ENCODE results near the gene SS18L1. TPM values are rescaled to one million over a fixed set of nuclear protein-coding genes. Genes with fewer than 3 reads are reported as not detected.

Gene SS18L1
- total and polyA plus RNA-seq, 10 of the 15 experiments (the other 5 are each of a cell fraction or from before 2014, with no cell fraction given), result 1.8 to 20.0 (median 6.6) TPM

DNA sequence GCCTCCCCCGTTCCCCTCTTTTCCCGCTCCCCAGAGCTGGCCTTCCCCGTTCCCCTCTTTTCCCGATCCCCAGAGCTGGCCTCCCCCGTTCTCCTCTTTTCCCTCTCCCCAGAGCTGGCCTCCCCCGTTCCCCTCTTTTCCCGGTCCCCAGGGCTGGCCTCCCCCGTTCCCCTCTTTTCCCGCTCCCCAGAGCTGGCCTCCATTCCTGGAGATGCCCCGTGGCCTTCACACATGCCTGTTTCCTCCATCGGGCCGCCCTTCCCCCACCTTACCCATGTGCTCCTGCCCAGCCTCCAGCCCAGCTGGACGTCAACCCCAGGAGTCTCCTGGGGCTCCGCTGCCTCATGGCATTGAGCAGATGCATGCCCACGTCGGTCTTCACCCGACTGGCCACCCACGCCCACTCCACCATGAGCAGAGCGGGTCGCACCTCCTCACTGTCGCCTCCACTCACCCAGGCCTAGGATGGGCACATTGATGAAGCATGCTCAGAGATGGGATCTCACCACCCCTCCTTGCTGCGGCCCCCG is 8.3 kb downstream of the SS18L1 start:
- Histone ChIP-seq H3K9ac (ENCODE audit: control insufficient read depth, insufficient read depth, low read length) (no peak overlapping the region), H4K20me1 (ENCODE audit: control insufficient read depth, insufficient read depth) (no peaks in the 10 kb centered on the region; the same call in 1 of the 2 replicates), H3K9me3 (replicated peaks; ENCODE audit: control insufficient read depth, insufficient read depth, low read length) (no peaks in the 10 kb centered on the region; the same call in 2 of the 3 replicates), H2AFZ (ENCODE audit: control insufficient read depth, low read depth, low read length) (no peak overlapping the region), H3K27ac (ENCODE audit: control insufficient read depth, insufficient read depth) (no peak overlapping the region), H3K4me2 (ENCODE audit: control insufficient read depth, insufficient read depth) (no peak overlapping the region), H3K27me3 (replicated peaks in 1 of 2; ENCODE audit: control insufficient read depth in 2 of 2, insufficient read depth in 2 of 2, low read length in 1 of 2) (no peaks in the 10 kb centered on the region), H3K79me2 (ENCODE audit: control insufficient read depth, insufficient read depth, low read length) (peaks cover 14% of the 10 kb centered on the region), H3K4me3 (no peak overlapping the region), H3K36me3 (ENCODE audit: control insufficient read depth in 2 of 2, insufficient read depth in 2 of 2, low read length in 1 of 2) (peaks cover 5 to 10% of the 10 kb centered on the region in 2 experiments; a peak in 3 of 4 replicates), H3K4me1 (ENCODE audit: control insufficient read depth, insufficient read depth, low read length) (no peaks in the 10 kb centered on the region)
- no peak for TF ChIP-seq MYC (IDR thresholded peaks at IDR 0.05; ENCODE audit: insufficient read depth, insufficient read length, insufficient replicate concordance, low read length, severe bottlenecking)
- FAIRE-seq (no peak), DNase-seq (ENCODE audit: low read depth, low spot score) (no peak), ATAC-seq (no peak)
- POLR2A ChIA-PET, result no interaction called here
- CTCF ChIA-PET, result interaction anchor here (0.6 kb wide), 1 partner anchor 185 kb away, joined by 3 read pairs; no protein-coding TSS in a partner anchor
- in situ Hi-C loops (cut with MboI) (no loop called here), intact Hi-C loops (cut with micrococcal nuclease; ENCODE audit: unreplicated experiment) (no loop called here)
- WGBS (ENCODE audit: insufficient coverage, insufficient replicate concordance, low lambda C conversion rate, missing lambda C conversion rate), result 87% methylated on average over 14 of the region's 23 CpGs
- SMC1A ChIA-PET (ENCODE audit: uncharacterized antibody, unreplicated experiment), result no interaction called here
- RAD21 ChIA-PET (ENCODE audit: unreplicated experiment), result no interaction called here
- no TSS peak for BruUV-seq (replicated peaks)

- BruUV-seq (replicated peaks), result no TSS peak
- in situ Hi-C loops (cut with MboI), result no loop called here
- SMC1A ChIA-PET (ENCODE audit: uncharacterized antibody, unreplicated experiment), result no interaction called here
- TF ChIP-seq, protein P1, sequence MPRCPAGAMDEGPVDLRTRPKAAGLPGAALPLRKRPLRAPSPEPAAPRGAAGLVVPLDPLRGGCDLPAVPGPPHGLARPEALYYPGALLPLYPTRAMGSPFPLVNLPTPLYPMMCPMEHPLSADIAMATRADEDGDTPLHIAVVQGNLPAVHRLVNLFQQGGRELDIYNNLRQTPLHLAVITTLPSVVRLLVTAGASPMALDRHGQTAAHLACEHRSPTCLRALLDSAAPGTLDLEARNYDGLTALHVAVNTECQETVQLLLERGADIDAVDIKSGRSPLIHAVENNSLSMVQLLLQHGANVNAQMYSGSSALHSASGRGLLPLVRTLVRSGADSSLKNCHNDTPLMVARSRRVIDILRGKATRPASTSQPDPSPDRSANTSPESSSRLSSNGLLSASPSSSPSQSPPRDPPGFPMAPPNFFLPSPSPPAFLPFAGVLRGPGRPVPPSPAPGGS (IDR thresholded peaks at IDR 0.05; ENCODE audit: borderline replicate concordance, insufficient read depth, low read depth, low read length, poor library complexity, severe bottlenecking), result no peak
- TF ChIP-seq RFX5 (IDR thresholded peaks at IDR 0.05; ENCODE audit: low read depth, low read length) (no peak), RBBP5 (conservative IDR thresholded peaks at IDR 0.05) (no peak), CBFB (IDR thresholded peaks at IDR 0.05; ENCODE audit: low read depth) (no peak), SREBF1 (IDR thresholded peaks at IDR 0.05; ENCODE audit: low read length) (no peak), TAF1 (IDR thresholded peaks at IDR 0.05; ENCODE audit: borderline replicate concordance, low read depth, low read length) (no peak), SMAD5 (IDR thresholded peaks at IDR 0.05; ENCODE audit: low read depth) (no peak), ATF7 (IDR thresholded peaks at IDR 0.05; ENCODE audit: low read depth) (no peak), HCFC1 (IDR thresholded peaks at IDR 0.05; ENCODE audit: low read length) (no peak), POU2F2 (IDR thresholded peaks at IDR 0.05; ENCODE audit: borderline replicate concordance, low read depth, low read length) (no peak), CREB1 (IDR thresholded peaks at IDR 0.05; ENCODE audit: low read depth) (no peak), ZZZ3 (IDR thresholded peaks at IDR 0.05; ENCODE audit: control insufficient read depth, insufficient read length, low read depth) (no peak)
- TF ChIP-seq, protein P2, sequence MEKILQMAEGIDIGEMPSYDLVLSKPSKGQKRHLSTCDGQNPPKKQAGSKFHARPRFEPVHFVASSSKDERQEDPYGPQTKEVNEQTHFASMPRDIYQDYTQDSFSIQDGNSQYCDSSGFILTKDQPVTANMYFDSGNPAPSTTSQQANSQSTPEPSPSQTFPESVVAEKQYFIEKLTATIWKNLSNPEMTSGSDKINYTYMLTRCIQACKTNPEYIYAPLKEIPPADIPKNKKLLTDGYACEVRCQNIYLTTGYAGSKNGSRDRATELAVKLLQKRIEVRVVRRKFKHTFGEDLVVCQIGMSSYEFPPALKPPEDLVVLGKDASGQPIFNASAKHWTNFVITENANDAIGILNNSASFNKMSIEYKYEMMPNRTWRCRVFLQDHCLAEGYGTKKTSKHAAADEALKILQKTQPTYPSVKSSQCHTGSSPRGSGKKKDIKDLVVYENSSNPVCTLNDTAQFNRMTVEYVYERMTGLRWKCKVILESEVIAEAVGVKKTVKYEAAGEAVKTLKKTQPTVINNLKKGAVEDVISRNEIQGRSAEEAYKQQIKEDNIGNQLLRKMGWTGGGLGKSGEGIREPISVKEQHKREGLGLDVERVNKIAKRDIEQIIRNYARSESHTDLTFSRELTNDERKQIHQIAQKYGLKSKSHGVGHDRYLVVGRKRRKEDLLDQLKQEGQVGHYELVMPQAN (conservative IDR thresholded peaks at IDR 0.05), result no peak
Observed at GRCh38 chr20:62155428-62156253, 12.1 kb downstream of the SS18L1 start.

More at GRCh38 chr20:62155428-62156253, 12.1 kb downstream of the SS18L1 start:
- Histone ChIP-seq H4K20me1 (ENCODE audit: control insufficient read depth, insufficient read depth) (no peaks in the 10 kb centered on the region), H3K36me3 (ENCODE audit: control insufficient read depth in 2 of 2, insufficient read depth in 2 of 2, low read length in 1 of 2) (peaks cover 13 to 21% of the 10 kb centered on the region in 2 experiments; a peak in 3 of 4 replicates), H3K4me1 (ENCODE audit: control insufficient read depth, insufficient read depth, low read length) (peaks cover 9% of the 10 kb centered on the region), H3K9ac (ENCODE audit: control insufficient read depth, insufficient read depth, low read length) (no peak overlapping the region), H3K4me2 (ENCODE audit: control insufficient read depth, insufficient read depth) (no peak overlapping the region), H2AFZ (ENCODE audit: control insufficient read depth, low read depth, low read length) (no peak overlapping the region), H3K79me2 (ENCODE audit: control insufficient read depth, insufficient read depth, low read length) (peaks cover 6% of the 10 kb centered on the region), H3K27me3 (replicated peaks in 1 of 2; ENCODE audit: control insufficient read depth in 2 of 2, insufficient read depth in 2 of 2, low read length in 1 of 2) (no peaks in the 10 kb centered on the region), H3K9me3 (replicated peaks; ENCODE audit: control insufficient read depth, insufficient read depth, low read length) (no peaks in the 10 kb centered on the region; the same call in 2 of the 3 replicates), H3K4me3 (no peak overlapping the region), H3K27ac (ENCODE audit: control insufficient read depth, insufficient read depth) (no peak overlapping the region)
- ChIA-PET RAD21 (ENCODE audit: unreplicated experiment) (no interaction called here), POLR2A (no interaction called here), CTCF (interaction anchor here (1.5 kb wide), 1 partner anchor 145 kb away, joined by 8 read pairs; no protein-coding TSS in a partner anchor)
- intact Hi-C loops (cut with micrococcal nuclease; ENCODE audit: unreplicated experiment), result no loop called here
- FAIRE-seq, result no peak
- ATAC-seq, result no peak
- 85% methylated on average over 29 of the region's 29 CpGs for WGBS (ENCODE audit: insufficient coverage, insufficient replicate concordance, low lambda C conversion rate, missing lambda C conversion rate)
- no peak for DNase-seq (ENCODE audit: low read depth, low spot score)
